H7 (cell line): Measurements from ENCODE around the gene TAS2R38. TPM values are rescaled to one million over a fixed set of nuclear protein-coding genes. Genes with fewer than 3 reads are reported as not detected.

ENCODE experiments used
- DNase-seq: peaks from one replicate; pipeline ENCODE4 v3.0.0; 2012
- H3K27me3 ChIP-seq: 2 replicates; pipeline ENCODE4 v1.6.0; 2011; ENCODE audit warnings: mild to moderate bottlenecking, low read length; ENCODE audit not compliant: control insufficient read depth, insufficient read depth
- H3K36me3 ChIP-seq: replicated peaks from 2 replicates; pipeline ENCODE4 v1.5.1; 2011; ENCODE audit warnings: low read length; ENCODE audit not compliant: control insufficient read depth, insufficient read depth
- H3K4me3 ChIP-seq: 2 replicates; pipeline ENCODE4 v1.5.1; 2011; ENCODE audit warnings: low read depth, mild to moderate bottlenecking, control low read depth, low read length, moderate library complexity; ENCODE audit not compliant: insufficient read depth
- total RNA-seq: library from RNA; depleted of rRNA; stranded (reverse); fragments of >200 nt; shearing (Covaris generic); gene quantifications from 2 replicates; pipeline ENCODE4 v1.2.3, GENCODE V29; 2014; rRNA removed

Gene TAS2R38
- not detected in 2 replicates for total RNA-seq

DNA sequence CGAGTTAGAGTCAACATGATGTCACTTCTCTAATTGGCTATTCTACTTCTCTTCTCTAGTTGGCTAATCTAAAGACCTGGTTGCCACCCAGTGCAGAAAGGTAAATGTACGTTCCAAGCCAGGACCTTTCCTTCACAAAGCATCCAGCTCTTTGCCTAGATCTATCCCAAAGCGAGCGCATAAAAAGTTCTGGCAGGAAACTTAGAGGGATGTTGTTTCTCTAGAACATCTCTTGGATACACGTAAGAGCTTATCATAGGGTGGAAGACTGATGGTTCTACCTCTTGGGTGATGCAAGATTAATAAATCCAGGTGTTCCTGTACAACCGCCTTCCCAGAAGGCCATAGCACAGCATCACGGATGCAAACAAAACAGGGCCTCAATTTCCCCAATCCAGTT, at the start of gene TAS2R38:
TSS of gene TAS2R38 (minus strand) at position 101 of the 400 bp plus-strand sequence. CDS start at position 17, 84 bp downstream.
- H3K27me3 ChIP-seq = no peaks in the 10 kb centered on the region
- no peak within 1 kb of the TSS for H3K4me3 ChIP-seq
- no peaks in the 10 kb centered on the region for H3K36me3 ChIP-seq
- DNase-seq = no peak

DNA sequence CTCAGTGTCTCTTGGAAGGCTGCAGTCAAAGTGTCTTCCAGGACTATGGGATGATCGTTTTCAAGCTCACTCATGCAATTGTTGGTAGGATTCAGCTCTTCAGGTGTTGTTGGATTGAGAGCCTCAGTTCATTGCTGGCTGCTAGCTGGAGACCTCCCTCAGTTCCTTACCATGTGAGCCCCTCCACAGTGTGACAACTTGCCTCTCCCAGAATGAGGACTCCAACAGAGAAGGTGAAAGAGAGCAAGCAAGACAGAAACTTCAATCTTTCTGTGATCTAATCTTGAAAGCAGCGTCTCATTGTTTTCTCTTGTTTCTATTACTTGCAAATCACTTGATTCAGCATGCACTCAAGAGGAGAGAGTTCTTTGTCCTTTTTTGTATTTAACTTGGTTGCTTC, 44.6 kb upstream of the TAS2R38 start:
- H3K27me3 ChIP-seq = no peaks in the 10 kb centered on the region
- no peak for DNase-seq
- no peak overlapping the region for H3K4me3 ChIP-seq
- no peaks in the 10 kb centered on the region for H3K36me3 ChIP-seq

DNA sequence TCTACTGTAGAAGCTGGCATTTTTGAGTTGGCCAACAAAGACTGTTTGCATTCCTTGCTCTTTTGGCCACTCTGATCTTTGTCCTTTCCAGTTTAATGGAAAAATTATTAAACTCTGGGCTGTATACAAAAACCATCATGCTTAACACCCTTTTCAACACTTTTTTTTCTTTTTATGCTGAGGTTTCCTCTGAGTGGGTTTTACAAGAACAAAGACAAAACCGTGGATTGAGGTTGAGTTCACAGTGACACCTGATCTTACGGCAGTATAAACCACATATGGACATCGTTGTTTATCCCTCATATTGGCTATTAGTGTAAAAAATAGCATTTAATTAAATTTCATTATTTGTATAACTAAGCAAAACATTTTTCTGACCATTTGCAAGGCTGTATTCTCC, 43.9 kb upstream of the TAS2R38 start:
- Histone ChIP-seq H3K36me3 (no peaks in the 10 kb centered on the region), H3K4me3 (no peak overlapping the region), H3K27me3 (no peaks in the 10 kb centered on the region)
- no peak for DNase-seq

DNA sequence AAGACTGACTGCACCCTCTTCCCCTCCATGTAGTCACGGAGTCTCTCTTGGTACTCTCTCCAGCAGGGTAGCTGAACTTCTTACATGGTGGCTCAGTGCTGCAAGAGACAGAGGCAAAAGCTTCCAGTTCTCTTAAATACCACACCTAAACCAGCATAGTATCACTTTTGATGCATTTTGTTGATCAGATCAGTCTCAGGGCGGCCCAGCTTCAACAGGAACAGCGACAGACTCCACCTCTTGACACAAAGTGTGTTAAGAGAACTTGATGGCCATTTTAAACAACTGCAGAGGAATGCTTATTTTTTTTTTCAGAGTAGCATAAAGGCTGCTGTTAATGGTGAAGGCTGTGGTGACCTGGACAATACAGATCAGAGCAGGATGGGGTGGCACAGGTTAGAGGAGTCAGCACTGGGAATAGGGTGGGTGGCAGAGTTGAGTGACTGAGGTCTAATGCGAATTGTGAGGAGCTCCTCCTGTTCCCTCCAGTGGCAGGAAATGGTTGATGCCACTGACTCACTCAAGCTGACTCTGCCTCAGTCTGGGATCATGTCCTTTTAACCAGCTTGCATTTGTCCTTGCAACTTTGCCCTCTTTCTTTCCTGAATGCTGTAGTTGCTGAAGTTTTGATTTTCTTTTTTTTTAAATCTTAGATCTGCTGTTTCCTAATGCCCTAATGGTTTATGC, 39.4 kb upstream of the TAS2R38 start:
- no peaks in the 10 kb centered on the region for H3K27me3 ChIP-seq
- H3K36me3 ChIP-seq = no peaks in the 10 kb centered on the region
- peak; percentile 4 for DNase-seq
- no peak overlapping the region for H3K4me3 ChIP-seq

DNA sequence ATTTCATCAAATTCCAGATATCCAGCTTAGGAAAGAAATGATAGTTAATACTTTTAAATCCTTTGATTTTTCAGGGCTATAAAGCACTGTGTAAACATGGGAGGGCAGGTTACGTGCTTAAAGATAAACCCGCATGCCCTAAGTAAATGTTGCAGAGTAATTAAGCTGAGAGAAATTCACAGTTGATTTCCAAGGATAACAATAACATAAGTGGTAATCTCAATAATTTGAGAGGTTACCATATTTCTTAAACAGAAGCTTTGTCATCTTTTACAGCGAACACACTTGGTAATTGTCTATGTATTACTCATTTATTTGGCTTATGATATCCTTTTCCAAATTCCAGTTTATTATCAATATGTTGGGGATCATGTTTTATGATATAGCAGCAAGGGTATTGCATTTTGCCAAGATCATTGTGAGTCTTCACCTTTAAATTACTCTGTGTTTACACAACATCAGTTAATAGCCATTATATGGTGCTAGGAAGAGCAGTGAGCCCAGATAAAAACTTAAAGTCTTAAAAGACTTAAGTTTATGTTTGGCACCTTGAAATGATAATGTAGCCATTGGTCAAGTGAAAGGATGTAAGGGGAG, 37.5 kb upstream of the TAS2R38 start:
- Histone ChIP-seq H3K4me3 (no peak overlapping the region), H3K36me3 (no peaks in the 10 kb centered on the region), H3K27me3 (no peaks in the 10 kb centered on the region)
- DNase-seq = no peak

DNA sequence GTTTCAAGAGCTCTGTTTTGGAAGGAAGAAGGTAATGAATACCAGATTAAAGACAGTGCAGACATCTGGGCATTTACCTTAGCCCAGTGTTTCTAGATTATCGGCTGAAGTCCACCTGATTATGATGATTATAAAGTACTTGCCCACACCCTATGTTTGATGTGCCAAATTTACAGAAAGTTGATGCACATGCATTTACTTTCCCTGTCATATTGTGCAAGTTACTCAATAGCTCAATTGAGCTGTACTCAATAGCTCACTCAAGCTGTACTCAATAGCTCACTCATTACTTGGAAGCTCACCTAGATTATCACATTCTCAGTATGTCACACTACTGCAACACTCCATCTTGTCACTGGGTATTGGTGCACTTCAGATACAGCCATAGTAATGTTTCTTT, 35.6 kb upstream of the TAS2R38 start:
- Histone ChIP-seq H3K36me3 (no peaks in the 10 kb centered on the region), H3K27me3 (no peaks in the 10 kb centered on the region), H3K4me3 (no peak overlapping the region)
- DNase-seq = no peak

DNA sequence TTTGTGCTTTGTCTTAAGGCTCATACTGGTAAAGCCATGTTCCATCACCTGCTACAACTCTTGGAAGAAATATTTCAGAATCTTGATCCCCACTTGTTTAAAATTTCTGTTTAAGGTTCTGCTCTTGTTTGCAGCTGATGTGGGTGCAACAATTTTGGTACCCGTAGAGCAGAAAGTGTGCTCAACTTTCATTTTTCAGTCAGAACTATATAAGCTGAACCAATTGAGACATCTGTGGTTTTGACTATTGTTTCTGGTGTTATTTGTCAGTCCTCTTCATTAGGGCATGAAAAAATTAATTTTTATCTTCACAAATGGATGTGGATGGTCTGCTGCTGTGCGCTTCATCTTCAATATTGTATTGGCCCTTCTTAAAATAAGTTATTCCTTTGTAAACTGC, 33.0 kb upstream of the TAS2R38 start:
- H3K36me3 ChIP-seq = no peaks in the 10 kb centered on the region
- no peak overlapping the region for H3K4me3 ChIP-seq
- H3K27me3 ChIP-seq = no peaks in the 10 kb centered on the region
- no peak for DNase-seq

DNA sequence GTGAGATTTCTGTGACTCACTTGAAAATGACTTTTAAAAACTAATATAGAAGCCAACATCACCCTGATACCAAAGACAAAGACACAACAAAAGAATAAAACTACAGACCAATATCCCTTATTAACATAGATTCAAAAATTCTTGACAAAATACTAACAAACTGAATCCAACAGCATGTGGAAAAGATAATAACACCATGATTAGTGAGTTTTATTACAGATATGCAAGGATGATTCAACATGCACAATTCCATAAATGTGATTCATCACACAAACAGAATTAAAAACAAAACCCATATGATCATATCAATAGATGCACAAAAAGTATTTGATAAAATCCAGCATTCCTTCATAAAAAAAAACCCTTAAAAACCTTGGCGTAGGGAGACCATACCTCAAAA, 28.6 kb upstream of the TAS2R38 start:
- H3K27me3 ChIP-seq = no peaks in the 10 kb centered on the region
- no peak overlapping the region for H3K4me3 ChIP-seq

DNA sequence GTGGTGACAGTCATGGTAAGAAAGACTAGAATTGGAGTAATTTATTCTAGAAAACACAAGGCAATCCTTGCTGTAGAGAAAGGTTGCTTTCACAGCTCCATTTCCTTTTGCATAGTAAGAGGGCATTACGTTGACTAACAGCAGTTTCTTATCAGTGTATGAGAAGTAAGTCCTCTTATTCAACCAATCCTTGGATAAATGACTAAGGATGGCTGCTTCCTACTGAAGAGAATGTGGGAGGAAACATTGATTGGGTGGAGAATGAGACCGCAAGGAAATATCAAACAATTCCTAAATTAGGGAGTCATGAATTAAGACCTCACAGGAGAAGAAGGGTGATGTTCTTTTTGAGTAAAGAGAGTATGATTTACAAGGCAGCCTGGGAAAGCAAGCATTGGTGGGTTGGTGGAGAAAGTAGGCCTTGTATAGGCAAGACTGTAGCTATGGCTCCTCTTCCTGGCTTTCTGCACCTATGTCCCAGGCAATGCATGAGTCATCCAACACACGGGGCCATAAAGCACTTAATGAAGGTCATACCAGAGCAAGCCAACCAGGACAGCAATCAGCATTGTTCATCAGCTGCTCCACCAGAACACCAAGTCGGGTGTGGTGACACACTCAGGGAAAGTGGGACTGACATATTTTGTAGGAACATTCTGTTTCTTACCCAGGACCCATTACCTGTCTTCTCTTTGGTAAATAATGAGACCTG, 27.7 kb upstream of the TAS2R38 start:
- Histone ChIP-seq H3K27me3 (no peaks in the 10 kb centered on the region), H3K4me3 (no peak overlapping the region), H3K36me3 (no peaks in the 10 kb centered on the region)
- DNase-seq = no peak

More for the DNA sequence above, 28.6 kb upstream of the TAS2R38 start:
- no peak for DNase-seq
- no peaks in the 10 kb centered on the region for H3K36me3 ChIP-seq

DNA sequence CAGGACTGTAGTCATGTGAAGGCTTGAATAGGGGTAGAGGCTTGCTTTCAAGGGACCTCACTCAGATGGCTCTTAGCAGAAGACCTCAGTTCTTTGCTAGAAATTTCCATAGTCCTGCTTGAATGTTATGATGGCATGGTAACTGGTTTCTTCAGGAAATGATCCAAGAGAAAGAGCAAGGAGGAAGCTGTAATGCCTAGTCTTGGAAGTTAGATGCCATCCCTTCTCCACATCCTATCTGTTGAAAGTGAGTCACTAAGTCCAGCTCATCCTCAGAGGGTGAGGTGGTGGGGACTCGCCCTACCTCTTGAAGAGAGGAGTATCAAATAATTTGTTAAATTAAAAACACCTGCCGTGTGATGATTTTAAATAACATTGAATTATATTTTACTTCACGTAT, 26.7 kb upstream of the TAS2R38 start:
- Histone ChIP-seq H3K4me3 (no peak overlapping the region), H3K27me3 (no peaks in the 10 kb centered on the region)
- DNase-seq = no peak

DNA sequence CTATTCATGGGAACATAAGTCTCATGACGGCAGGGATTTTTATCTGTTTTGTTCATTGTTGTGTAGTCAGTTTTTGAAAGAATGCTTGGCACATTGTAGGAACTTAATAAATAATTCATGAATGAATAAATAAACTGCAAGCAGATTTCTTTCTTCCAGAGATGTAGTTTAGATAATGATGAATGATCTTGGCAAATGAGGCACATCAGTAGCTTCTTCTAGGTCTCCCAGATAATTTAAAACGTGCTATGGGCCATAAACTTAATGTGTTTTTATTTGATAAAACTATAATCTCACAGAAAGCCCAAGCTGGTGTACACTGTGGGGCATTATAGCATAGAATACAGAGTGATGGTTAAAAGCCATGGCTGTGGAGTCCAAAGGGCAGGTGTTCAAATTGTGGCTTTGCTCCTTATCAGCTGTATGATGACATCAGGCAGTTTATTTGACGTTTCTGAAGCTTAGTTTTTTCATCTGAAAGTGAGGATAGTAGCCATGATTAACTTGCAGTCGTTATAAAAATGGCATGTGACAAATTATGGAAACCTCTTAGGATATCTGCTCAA, 25.6 kb upstream of the TAS2R38 start:
- no peak for DNase-seq
- Histone ChIP-seq H3K36me3 (no peaks in the 10 kb centered on the region), H3K4me3 (no peak overlapping the region), H3K27me3 (no peaks in the 10 kb centered on the region)

More for the DNA sequence above, 26.7 kb upstream of the TAS2R38 start:
- no peaks in the 10 kb centered on the region for H3K36me3 ChIP-seq

DNA sequence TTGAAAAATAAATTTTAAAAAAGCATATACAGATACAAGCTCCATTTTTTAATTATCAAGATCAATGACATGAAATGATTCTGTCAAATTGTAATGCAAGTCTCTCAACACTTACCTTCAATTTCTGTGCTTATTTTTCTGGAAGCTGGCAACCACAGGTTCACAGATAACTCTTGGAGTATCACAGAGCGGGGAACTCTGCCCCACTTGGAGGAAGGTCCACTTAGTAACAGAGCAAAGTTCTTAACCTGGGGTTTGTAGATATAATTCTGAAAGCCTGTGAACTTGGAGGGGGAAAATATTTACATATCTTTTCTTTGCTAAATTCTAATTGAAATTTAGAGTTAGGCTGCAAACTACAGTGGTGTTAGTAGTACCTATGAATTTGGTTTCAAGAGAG, 19.8 kb upstream of the TAS2R38 start:
- Histone ChIP-seq H3K27me3 (no peaks in the 10 kb centered on the region), H3K36me3 (no peaks in the 10 kb centered on the region), H3K4me3 (no peak overlapping the region)
- DNase-seq = no peak

DNA sequence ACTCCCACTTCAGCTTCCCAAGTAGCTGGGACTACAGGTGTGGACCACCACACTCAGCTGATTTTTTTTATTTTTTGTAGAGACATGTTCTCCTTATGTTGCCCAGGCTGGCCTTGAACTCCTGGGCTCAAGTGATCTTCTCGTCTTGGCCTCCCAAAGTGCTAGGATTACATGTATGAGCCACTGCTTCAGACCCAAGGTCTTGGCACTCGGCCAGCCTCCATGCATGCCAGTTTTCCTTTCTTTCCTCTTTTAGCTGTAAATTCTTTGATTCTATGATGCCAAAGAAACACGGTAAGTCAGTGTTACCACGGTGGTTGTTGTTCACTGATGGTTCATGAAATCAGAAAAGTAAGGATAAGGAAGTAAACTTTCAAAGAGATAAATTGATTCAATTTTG, 19.1 kb upstream of the TAS2R38 start:
- H3K36me3 ChIP-seq = no peaks in the 10 kb centered on the region
- H3K4me3 ChIP-seq = no peak overlapping the region
- DNase-seq = no peak

DNA sequence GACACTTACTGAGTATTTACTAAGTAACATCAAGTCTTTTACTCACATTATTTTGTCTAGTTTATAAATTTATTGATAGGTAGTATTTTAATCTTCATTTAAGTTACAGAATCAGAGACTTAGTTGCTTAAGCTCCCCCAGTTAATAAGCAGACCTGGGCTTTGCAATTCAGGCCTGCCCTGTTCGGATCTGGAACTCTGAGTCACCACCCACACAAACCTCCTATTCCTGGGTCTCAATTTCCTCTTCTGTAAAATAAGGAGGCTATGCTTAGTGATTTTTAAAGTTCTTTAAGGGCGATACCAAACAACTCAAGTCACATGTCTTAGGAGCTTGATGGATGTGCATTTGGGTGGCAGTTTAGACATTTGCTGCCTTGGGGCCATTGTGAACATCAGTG, 18.6 kb upstream of the TAS2R38 start:
- no peak overlapping the region for H3K4me3 ChIP-seq
- H3K27me3 ChIP-seq = no peaks in the 10 kb centered on the region
- no peaks in the 10 kb centered on the region for H3K36me3 ChIP-seq
- no peak for DNase-seq

More for the DNA sequence above, 19.1 kb upstream of the TAS2R38 start:
- no peaks in the 10 kb centered on the region for H3K27me3 ChIP-seq

DNA sequence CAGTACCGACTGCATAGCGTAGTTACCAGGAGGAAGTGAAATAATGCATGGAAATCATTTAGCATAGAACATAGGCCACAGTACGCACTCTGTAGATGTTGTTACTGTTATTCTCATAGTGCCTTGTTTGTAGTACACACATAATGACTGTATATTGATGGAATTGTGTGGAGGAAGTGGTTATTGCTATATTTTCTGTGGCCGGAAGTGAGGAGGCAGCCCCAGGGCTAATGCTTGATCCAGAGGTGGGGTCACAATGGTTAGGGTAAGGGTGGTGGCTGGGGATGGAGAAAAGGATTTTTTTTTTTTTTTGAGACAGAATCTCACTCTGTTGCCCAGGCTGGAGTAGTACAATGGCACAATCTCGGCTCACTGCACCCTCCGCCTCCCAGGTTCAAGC, 17.6 kb upstream of the TAS2R38 start:
- H3K36me3 ChIP-seq = no peaks in the 10 kb centered on the region
- H3K27me3 ChIP-seq = no peaks in the 10 kb centered on the region
- H3K4me3 ChIP-seq = no peak overlapping the region
- DNase-seq = no peak
